Skeletal muscle satellite cell (primary cell): ENCODE data around the gene CYP2A7.
"Not testable (repeated sequence)": the region's sequence is repeated elsewhere in the genome, so short reads cannot be mapped to it uniquely, and the experiment has no call there.

Experiments
- H3K27me3 ChIP-seq: 2 replicates; pipeline ENCODE4 v1.7.0; 2013; ENCODE audit warnings: low read length; ENCODE audit not compliant: control insufficient read depth, insufficient read depth
- H3K36me3 ChIP-seq: 2 replicates; pipeline ENCODE4 v1.7.0; 2013; ENCODE audit warnings: mild to moderate bottlenecking, control low read depth, low read length; ENCODE audit not compliant: insufficient read depth
- H3K4me1 ChIP-seq: 2 replicates; pipeline ENCODE4 v1.7.0; 2013; ENCODE audit warnings: low read length; ENCODE audit not compliant: control insufficient read depth, insufficient read depth
- H3K4me2 ChIP-seq: 2 replicates; pipeline ENCODE4 v1.7.0; 2013; ENCODE audit warnings: mild to moderate bottlenecking, low read length
- H3K4me3 ChIP-seq: 2 replicates; pipeline ENCODE4 v1.7.0; 2013; ENCODE audit warnings: low read length
- H3K9ac ChIP-seq: 2 replicates; pipeline ENCODE4 v1.7.0; 2013; ENCODE audit warnings: mild to moderate bottlenecking, low read depth, low read length, moderate library complexity
- H3K9me3 ChIP-seq: replicated peaks from 2 replicates; pipeline ENCODE4 v1.7.0; 2013; ENCODE audit warnings: mild to moderate bottlenecking, control low read depth, low read length

The CYP2A7 gene

DNA sequence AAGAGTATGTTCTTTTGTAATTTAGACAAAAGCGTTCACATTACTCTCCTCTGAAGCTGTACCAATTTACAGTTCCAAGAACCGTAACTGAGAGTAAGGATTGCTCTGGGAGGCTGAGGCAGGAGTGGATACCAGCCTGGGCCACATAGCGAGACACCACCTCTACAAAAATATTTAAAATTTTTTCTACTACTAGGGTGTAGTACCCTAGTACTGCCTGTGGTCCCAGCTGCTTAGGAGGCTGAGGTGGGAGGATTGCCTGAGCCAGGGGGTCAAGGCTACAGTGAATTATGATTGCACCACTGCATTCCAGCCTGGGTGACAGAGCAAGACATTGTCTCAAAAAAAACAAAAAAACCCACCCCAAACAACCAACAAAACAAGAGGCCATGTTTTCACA is 19.7 kb downstream of the CYP2A7 start:
- Histone ChIP-seq H3K36me3 (no peaks in the 10 kb centered on the region), H3K9ac (no peak overlapping the region), H3K27me3 (no peaks in the 10 kb centered on the region), H3K4me2 (no peak overlapping the region), H3K9me3 (no peaks in the 10 kb centered on the region), H3K4me3 (no peak overlapping the region), H3K4me1 (no peaks in the 10 kb centered on the region)

DNA sequence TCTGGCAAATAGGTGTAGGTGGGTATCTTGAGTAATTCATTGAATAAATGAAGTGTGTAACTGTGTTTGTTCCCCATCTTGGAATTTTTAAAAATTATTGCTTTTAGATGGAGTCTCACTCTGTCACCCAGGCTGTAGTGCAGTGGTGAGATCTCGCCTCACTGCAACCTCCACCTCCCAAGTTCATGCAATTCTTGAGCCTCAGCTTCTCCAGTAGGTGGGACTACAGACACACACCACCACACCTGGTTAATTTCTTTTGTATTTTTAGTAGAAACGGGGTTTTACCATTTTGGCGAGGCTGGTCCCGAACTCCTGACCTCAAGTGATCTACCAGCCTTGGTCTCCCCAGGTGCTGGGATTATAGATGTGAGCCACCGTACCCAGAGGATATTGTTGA is 23.9 kb downstream of the CYP2A7 start:
- H3K4me2 ChIP-seq: no peak overlapping the region
- no peak overlapping the region for H3K4me3 ChIP-seq
- H3K27me3 ChIP-seq: no peaks in the 10 kb centered on the region
- no peaks in the 10 kb centered on the region for H3K9me3 ChIP-seq
- H3K36me3 ChIP-seq: no peaks in the 10 kb centered on the region
- H3K4me1 ChIP-seq: no peaks in the 10 kb centered on the region
- no peak overlapping the region for H3K9ac ChIP-seq

DNA sequence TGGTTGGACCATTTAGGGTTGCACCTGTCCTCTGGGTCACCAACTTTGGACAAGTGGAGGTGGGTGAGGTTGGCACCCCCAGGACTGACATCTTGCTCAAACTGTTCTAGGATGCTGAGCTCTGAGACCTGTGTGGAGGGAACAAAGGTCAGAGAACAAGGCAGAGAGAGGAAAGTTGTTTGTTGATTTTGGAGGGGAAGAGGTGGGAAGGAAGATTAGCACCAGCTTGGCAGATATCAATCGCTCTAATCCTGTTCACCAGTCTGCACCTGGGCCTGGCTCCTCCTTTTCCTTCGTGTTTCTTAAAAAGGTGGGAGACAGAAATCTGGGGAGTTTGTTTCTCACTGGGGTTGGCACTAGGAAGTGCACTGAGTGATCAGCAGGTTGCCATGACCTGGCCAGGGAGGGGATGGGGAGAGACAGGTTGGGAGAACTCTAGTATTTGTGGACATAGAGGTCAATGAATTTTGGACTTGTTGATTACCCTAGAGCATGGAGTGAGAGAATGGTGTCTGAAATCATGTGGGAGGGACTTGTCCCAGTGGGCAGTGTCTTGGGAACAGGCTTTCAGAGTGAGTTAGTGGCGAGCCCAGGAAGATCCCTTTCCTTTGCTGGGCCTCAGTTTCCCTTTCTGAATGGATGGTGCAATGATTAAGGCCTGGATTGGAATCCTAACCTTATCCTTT is 29.4 kb downstream of the CYP2A7 start:
- H3K9me3 ChIP-seq, H3K9ac ChIP-seq, H3K4me2 ChIP-seq, H3K36me3 ChIP-seq, H3K4me3 ChIP-seq, H3K4me1 ChIP-seq: not testable (repeated sequence)
- peaks cover 21% of the 10 kb centered on the region for H3K27me3 ChIP-seq

DNA sequence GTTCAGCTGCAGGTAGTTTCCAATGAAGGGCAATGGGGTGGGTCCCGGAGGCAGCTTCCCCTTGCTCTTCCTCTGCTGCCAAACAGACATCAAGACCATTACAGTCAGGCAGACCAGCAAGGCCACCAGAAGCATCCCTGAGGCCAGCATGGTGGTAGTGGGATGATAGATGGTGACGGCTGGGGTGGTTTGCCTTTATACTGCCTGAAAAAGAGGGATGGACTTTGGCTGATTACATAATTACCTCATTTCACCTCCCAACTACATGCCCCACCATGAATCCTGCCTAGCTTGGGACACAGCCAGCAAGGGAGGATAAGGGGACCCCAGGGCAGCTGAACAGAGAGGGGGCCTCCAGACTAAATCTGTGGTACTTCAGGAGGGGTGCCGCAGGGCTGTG is 31.8 kb downstream of the CYP2A7 start, which contains the start of gene CYP2A6:
Gene CYP2A6, minus strand, starts transcription at position 171 of the 400 bp plus-strand sequence. Its CDS starts 21 bp downstream, at position 150.
- not testable (repeated sequence) for H3K9me3 ChIP-seq, H3K36me3 ChIP-seq, H3K4me3 ChIP-seq, H3K4me1 ChIP-seq, H3K9ac ChIP-seq, H3K4me2 ChIP-seq
- peaks cover 21% of the 10 kb centered on the region for H3K27me3 ChIP-seq

DNA sequence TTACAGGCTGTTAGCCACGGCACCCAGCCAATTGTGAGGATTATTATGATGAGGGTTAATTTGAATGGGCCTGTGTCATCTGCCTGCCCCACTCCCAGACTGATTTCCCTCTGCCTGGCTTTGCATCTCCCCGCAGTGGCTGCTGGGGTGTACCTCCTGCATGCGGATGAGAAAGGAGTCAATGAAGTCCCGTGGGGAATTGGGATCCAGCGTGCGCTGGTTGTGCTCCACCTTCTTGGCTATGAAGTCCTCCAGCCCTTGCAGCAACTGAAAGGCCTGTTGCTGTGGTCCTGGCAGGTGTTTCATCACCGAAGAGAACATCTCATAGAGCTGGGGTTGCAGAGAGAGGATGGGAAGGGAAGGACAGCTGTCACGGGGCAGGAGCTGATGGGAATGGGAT is 35.3 kb downstream of the CYP2A7 start:
- not testable (repeated sequence) for H3K9me3 ChIP-seq, H3K36me3 ChIP-seq, H3K9ac ChIP-seq, H3K4me2 ChIP-seq, H3K4me1 ChIP-seq, H3K4me3 ChIP-seq
- peaks cover 27% of the 10 kb centered on the region for H3K27me3 ChIP-seq

DNA sequence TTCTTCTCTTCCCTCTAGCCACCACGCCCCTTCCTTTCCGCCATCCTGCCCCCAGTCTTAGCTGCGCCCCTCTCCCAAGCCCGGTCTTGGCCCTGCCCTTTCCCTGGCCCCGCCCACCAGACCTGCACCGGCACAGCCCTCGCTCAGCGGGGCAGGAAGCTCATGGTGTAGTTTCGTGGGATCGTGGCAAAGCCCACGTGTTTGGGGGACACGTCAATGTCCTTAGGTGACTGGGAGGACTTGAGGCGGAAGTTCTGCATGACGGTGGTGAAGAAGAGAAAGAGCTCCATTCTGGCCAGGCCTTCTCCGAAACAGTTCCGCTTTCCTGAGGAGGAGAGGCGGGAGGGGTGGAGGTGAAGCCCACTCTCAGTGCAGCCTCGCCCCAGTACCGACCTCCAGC is 38.4 kb downstream of the CYP2A7 start:
- H3K4me3 ChIP-seq, H3K4me1 ChIP-seq, H3K4me2 ChIP-seq, H3K9me3 ChIP-seq, H3K9ac ChIP-seq, H3K36me3 ChIP-seq, H3K27me3 ChIP-seq: not testable (repeated sequence)

DNA sequence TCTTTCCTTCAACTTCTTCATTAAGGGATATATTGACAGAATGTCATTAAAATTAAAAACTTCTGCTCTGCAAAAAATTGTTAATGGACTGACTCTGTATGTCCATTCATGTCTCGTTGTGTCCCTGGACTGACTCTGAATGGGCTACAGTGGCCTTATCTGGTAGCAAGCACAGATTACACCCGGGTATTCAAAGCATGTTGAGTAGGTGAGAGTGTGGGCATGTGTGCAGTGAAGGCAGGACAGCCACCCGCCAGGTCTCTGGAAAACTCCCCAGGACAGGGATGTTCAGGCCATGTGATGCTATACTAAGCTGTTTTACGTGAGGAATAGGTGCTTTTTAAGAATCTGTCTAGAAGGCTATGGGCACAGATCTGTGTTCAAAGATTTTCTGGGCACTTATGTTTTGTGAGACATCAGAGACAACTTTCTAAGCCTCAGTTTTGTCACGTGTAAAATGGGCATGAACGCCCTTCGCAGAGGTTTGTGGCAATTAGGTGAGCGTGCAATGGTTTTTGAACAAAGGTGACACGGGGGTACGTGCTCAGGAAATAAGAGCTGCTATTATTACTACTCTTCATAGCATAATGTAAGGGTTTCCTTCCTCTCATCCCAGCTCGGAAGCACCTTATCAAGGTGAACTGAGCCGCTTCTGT is 38.9 kb downstream of the CYP2A7 start:
- H3K4me3 ChIP-seq, H3K9me3 ChIP-seq, H3K27me3 ChIP-seq, H3K4me1 ChIP-seq, H3K9ac ChIP-seq, H3K36me3 ChIP-seq, H3K4me2 ChIP-seq: not testable (repeated sequence)

DNA sequence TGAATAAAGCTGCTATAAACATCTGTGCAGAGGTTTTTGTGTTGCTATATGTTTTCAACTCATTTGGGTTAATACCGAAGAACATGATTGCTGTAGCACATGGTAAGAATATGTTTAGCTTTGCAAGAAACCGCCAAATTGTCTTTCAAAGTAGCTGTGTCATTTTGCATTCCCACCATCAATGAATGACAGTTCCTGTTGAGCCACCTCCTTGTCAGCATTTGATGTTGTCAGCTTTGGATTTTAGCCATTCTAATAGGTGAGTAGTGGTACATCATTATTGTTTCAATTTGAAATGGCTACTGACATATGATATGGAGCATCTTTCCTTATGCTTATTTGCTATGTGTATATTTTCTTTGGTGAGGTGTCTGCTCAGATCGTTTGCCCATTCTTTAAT is 40.0 kb downstream of the CYP2A7 start:
- H3K4me3 ChIP-seq, H3K27me3 ChIP-seq, H3K9ac ChIP-seq, H3K36me3 ChIP-seq, H3K4me1 ChIP-seq, H3K9me3 ChIP-seq, H3K4me2 ChIP-seq: not testable (repeated sequence)

DNA sequence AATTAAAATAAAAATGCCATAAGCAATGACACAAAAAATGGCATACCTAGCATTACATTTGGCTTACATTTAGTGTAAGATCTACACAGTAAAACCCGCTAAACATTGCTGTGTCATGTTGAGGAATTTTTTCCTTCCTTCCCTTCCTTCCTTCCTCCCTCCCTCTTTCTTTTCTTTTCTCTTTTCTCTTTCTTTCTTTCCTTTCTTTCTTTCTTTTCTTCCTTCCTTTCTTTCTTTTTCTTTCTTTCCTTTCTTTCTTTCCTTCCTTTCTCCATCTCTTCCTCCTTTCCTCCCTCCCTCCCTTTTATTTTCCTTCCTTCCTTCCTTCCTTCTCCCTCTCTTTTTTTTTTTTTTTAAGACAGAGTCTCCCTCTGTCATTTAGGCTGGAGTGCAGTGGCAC is 43.6 kb downstream of the CYP2A7 start:
- not testable (repeated sequence) for H3K4me3 ChIP-seq, H3K27me3 ChIP-seq, H3K9me3 ChIP-seq, H3K36me3 ChIP-seq, H3K4me2 ChIP-seq, H3K9ac ChIP-seq, H3K4me1 ChIP-seq

DNA sequence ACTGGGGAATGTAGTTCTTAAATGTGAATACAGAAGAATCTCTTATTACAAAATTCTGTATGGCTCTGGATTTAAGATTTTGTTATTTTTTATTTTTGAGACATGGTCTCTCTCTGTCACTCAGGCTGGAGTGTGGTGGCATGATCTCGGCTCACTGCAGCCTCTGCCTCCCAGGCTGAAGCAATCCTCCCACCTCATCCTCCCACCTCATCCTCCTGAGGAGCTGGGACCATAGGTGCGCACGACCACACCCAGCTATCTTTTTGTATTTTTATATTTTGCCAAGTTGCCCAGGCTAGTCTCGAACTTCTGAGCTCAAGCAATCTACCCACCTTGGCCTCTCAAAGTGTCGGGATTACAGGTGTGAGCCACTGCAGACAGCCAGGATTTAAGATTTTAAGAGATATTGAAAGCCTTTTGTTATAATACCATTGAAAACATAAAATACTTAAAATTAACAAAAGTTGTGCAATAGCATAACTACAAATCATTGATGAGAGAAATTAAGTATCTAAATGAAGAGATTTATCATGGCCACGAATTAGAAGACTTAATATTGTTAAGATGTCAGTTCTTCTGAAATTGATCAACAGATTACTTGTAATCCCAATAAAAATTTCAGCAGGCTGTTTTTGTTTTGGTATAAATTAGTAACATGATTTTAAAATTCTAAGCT is 45.1 kb downstream of the CYP2A7 start:
- Histone ChIP-seq H3K9me3 (no peaks in the 10 kb centered on the region), H3K4me1 (peaks cover 5% of the 10 kb centered on the region), H3K4me2 (no peak overlapping the region), H3K4me3 (no peak overlapping the region), H3K36me3 (no peaks in the 10 kb centered on the region), H3K9ac (no peak overlapping the region), H3K27me3 (no peaks in the 10 kb centered on the region)

DNA sequence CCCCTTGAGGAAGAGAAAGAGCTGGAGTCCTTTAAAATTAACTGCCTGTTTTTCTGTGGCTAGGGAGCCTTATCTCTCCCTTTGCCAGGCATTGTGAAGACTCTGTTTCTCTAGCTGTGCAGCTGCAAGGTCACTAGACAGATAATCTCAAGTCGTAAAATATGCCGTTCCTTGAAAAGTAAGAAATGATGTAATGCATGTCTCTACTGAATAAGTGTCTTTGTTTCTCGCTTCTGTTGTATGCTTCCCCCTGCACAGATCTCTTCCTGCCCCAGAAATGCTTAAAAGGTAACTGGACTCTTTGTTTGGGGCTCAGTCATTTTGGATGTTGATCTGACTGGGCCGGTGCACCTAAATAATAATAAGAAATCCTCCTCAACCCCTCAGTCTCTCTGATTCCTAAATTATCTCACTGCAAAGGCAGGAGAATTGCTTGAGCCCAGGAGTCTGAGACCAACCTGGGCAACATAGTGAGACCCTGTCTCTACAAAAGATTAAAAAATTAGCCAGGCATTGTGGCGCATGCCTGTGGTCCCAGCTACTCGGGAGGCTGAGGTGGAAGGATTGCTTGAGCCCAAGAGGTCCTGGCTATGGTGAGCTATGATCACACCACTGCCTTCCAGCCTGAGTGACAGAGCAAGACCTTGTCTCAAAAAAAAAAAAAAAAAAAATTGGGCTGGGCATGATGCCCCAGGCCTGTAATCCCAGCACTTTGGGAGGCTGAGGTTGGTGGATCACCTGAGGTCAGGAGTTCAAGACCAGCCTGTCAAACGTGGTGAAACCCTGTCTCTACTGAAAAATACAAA is 48.1 kb downstream of the CYP2A7 start:
- not testable (repeated sequence) for H3K4me3 ChIP-seq, H3K4me2 ChIP-seq, H3K27me3 ChIP-seq, H3K9ac ChIP-seq, H3K9me3 ChIP-seq, H3K36me3 ChIP-seq
- H3K4me1 ChIP-seq: peaks cover 12% of the 10 kb centered on the region
